Fibroblast of skin of left biceps (primary cell): Measurements from ENCODE around the gene C10orf90.
"Not testable (repeated sequence)": the region's sequence is repeated elsewhere in the genome, so short reads cannot be mapped to it uniquely, and the experiment has no call there.

Source experiments
- DNase-seq, 2 experiments: peaks; one replicate each; pipeline ENCODE4 v3.0.0-alpha.2; 2013; ENCODE audit warnings: low read depth in 2 of 2

C10orf90 gene

DNA sequence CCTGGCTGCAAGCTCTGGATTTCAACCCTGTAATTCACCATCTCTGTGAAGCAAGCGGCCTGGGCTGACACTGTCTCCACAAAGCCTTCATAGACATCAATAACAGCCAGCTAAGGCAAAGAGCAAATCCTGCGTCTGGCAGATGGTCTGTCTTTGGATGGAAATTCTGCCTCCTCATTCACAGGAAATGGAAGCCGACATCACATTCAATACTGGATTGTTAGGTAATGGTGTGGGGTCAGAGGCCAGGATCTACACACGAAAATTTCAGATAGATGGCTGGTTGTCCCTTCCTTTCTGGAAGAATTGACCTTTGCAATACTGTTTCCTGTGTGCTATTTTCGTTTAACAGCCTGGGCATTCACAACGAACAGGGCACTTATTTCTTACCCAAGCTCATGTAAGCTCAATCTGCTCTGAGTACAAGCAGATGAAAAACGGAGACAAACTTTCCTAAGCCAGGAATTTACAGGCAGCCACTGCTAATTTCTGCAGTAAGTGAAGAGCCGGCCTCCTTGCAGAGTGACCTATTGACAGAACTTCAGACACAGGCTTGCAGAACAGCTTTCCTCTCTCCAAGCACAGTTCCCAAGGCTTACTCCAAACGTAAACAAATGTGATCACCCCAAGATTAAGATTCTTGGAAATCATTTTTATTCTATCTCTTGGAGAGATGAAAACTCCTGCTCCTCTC, 279.2 kb downstream of the C10orf90 start:
- DNase-seq = no peak

DNA sequence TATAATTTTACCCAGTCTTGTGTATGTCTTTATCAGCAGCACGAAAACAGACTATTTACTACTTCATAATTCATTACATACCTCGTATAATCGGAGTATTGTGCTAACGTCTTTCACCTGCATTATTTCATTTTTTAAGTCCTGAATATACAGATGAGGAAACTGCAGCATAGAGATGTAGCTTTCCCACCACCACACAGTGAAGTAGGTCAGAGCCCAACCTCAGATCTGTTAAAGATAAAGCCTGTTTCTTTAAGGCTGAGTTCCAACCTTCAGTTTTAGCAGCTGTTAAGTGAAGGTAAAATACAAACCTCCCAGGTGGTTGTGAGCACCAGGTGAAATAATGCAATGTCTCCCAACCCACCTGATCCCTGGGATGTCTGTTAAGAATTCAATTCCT, 280.2 kb downstream of the C10orf90 start:
- DNase-seq = no peak

DNA sequence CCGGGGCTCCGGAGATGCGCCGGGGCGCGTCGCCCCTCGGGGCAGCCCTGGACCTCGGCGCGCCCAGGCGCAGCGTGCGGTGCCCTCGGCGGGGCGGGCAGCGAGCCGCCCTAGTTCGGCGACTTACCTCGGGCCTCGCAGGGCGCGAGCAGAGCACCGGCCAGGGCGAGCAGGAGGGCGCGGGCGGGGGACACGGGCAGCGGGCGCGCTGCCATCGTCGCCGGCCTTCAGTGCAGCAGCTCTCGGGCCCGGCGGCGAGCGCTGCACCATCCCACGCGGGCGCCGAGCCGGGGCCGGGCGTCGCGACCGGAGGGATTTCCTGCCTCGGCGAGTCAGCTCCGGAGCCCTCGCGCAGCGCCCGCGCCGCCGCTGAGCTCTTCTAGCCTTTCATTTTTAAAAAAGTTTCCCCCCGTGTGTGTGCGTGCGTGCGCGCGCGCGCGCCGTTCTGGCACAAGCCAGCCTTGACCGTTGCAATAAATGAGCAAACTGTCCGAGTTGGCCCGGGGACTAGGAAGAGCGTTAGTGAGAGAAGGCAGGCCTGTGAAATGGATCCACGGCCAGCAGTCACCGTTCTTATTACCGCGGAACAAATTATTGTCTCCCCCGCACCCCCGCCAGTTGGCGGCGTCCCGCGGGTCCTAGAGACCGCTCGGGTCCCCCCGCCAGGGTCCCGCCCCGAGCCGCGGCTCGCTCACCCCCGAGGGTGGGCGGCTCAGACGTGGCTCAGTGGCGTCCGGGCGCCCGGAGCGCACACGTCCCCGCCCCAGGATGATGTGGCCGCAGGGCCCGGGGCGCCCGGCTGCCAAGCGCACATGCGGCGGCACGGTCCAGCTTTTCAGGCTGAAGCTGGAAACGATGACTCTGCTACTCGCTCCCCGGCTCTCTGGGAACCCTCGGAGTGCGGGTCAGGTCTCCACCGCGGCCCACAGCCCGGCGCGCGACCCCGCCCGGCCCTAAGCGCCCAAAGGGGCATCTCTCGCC, 282.3 kb downstream of the C10orf90 start, which contains the start of gene ADAM12:
TSS of gene ADAM12 (minus strand) at position 547 of the 981 bp plus-strand sequence. CDS start at position 215, 332 bp downstream.
- no peak for DNase-seq

DNA sequence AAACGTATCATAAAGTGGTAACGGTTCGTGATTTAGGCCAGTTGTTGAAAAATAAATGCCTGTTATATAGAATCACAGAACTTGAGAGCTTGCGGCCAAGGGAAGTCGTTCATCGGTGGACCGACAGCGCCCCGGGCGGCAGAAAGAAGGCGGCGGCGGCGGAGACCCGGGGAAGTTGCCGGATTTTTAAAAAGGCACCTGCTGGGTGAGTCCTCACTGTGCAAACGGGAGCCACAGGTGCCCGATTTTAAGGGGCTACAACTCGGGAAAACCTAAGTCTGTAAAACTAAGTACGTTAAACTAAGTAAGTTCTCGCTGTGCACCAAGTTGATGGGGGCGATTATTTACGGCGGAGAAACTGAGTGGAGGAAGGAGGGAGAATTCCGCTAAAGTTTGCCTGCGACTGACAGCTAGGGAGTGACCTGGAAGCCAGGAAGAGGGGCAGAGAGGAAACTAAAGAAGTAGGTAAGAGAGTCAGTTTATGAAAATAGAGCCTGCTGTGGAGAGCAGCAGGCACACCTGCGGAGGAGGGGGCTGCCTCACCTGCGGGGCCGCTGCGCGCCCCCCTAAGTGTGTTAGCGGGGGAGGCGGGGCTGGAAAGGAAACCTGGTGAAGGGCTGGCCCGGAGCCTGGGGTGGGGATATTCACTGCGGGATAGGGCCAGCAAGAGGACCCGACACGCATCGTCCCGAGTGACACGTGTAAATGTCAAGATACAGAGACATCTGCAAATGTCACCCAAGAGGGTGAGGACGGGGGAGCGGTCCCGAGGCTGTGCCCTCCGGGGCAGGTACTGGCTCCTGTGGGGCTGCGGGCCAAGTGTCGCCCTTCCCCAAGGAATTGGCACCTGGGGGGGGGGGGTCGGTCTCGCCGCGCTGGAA, 283.2 kb downstream of the C10orf90 start:
- no peak for DNase-seq

DNA sequence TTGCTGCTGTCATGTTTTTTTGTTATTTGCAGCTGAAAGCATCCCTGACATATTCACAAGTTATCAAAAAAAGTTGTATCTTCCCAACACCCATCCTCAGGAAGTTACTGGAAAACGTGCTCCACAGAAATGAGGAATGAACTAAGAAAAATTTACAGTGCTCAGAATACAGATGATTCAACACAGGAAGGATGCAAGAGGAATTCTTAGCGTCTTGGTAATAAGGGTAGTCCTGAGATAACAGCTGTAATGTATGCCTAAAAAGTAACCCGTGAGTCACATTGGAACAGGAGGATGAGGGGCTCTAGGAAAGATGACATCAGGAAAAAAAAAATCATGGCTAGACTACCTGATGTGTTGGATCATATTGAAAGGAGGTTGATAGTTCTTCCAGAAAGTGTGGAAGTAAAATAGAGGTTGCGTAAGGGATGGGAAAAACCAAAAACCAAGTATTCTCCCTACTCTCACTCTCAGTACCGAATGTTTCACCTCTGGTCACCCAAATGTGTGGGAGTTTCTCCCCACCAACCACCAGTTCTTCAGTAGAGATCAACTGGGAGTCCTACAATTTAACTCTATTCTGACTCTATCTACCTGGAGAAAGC, 286.1 kb downstream of the C10orf90 start:
- DNase-seq = peak; percentile 75 to 77

DNA sequence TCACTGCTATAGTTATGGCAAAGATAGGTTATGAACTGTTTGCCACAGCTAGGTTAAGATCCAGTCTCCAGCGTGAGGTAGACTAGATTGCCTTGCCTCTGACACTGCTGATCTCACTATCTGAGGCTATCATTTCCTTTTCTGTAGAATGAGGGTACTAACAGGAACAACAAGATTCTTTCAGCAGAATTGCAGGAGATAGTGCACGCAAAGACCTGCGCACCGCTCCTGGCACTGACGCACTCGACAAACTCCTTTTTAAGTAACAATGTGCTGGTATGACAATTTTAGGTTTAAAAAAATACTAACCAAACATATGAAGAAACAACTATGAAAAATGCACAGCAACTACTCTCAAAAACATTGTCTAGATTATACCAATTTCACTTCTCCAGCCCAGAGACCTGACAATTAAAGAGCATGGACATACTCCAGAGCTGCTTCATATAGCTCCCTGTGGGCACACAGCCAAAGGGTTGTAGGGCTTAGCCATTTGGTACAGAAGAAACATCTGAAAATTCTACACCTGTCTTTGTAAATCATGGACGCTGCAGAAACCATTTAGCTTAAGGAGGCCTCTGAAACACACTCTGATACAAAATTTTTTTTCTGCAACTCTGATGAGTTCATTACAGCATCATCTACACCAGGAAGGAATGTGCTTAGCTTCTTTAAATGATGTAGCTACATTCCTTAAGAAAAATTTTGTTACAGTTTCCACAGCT, 290.0 kb downstream of the C10orf90 start:
- no peak for DNase-seq

DNA sequence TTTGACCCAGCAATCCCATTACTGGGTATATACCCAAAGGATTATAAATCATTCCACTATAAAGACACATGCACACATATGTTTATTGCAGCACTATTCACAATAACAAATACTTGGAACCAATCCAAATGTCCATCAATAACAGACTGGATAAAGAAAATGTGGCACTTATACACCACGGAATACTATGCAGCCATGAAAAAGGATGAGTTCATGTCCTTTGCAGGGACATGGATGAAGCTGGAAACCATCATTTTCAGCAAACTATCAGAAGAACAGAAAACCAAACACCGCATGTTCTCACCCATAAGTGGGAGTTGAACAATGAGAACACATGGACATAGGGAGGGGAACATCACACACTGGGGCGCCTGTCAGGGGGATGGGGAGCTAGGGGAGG, 291.3 kb downstream of the C10orf90 start:
- not testable (repeated sequence) for DNase-seq

DNA sequence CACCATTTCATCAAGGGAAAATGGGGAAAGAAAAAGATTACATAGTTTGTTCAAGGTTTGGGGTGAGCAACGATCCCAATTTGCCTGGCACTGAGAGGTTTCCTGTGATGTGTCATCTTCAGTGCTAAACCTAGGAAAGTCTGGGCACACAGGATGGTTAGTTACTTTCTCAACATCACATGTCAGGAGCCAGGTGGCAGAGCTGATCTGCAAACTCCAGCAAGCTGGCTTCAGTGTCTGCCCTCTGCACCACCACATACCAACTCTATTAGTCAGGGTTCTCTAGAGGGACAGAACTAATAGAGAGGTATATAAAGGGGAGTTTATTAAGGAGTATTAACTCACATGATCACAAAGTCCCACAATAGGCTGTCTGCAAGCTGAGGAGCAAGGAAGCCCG, 293.5 kb downstream of the C10orf90 start:
- no peak for DNase-seq

DNA sequence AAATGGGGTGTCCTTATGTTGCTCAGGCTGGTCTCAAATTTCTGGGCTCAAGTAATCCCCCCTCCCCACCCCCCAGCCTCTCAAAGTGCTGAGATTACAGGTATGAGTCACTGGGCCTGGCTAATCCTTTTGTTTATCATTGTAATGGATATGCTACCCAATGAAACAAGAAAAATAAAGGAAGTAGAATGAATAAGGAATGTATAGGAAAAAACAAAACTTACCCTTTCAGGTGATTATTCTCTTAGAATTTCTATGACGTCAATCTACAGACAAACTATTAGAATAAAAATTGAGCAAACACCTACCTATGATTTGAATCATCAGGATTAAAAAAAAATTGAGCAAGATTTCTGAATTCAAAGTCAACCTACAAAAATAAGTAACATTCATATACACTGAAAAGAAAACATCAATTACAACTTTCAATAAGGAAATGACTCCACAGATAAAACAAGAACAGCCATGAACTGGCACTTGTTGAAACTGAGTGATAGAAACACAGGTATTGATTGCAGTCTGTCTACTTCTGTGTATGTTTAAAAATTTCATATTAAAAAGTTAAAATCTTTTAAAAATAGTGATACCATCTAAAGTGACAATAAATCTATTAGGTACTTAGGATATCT, 294.5 kb downstream of the C10orf90 start:
- no peak for DNase-seq

DNA sequence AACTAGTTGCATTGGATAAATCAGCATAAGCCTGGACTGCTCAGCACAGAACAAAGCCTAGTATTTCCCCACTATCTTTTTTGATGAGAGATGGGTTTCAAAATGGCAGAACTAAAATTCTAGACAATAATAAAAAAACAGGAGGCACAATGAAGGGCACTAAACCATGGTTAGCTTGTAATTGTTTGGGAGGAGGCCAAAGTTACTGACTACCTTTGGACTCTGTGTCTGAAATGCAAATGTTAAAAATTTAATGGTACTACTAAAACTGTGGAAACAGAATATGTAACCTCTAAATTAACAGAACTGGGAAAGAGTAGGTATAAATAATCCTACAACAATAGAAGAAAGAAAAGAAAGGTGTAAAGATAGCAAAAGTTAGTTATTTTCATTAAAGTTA, 295.2 kb downstream of the C10orf90 start:
- no peak for DNase-seq
